GM23338 (cell line): ENCODE measurements around the gene KCNJ3. TPM values are rescaled to one million over a fixed set of nuclear protein-coding genes. Genes with fewer than 3 reads are reported as not detected.

Experiments used
- ATAC-seq: fragments of 200-7000 bp; cut with Tn5 transposase; 3 replicates; pipeline ENCODE4 v1.9.1; 2020
- DNase-seq: peaks from one replicate; pipeline ENCODE4 v3.0.0-alpha.2; 2015; ENCODE audit warnings: low spot score
- H2AFZ ChIP-seq: fragments of 200-600 bp; sonication (generic); 2 replicates; pipeline ENCODE4 v1.8.0; 2016; ENCODE audit warnings: antibody characterized with exemption, mild to moderate bottlenecking, moderate library complexity
- H3F3A ChIP-seq: fragments of 200-600 bp; sonication (generic); replicated peaks from 2 replicates; pipeline ENCODE4 v1.8.0; 2017; ENCODE audit warnings: antibody characterized with exemption, mixed run types, low read depth
- H3K27ac ChIP-seq: fragments of 200-600 bp; sonication (generic); 2 replicates; pipeline ENCODE4 v1.6.1; 2016; ENCODE audit warnings: low read depth
- H3K27me3 ChIP-seq: fragments of 200-600 bp; sonication (generic); 2 replicates; pipeline ENCODE4 v1.8.0; 2016; ENCODE audit warnings: mild to moderate bottlenecking, mixed run types, moderate library complexity; ENCODE audit not compliant: insufficient read depth
- H3K36me3 ChIP-seq: fragments of 200-600 bp; sonication (generic); 2 replicates; pipeline ENCODE4 v1.8.0; 2016; ENCODE audit warnings: mild to moderate bottlenecking; ENCODE audit not compliant: insufficient read depth
- H3K4me1 ChIP-seq: fragments of 200-600 bp; sonication (generic); 2 replicates; pipeline ENCODE4 v1.8.0; 2016; ENCODE audit warnings: mild to moderate bottlenecking, moderate library complexity; ENCODE audit not compliant: insufficient read depth
- H3K4me2 ChIP-seq: fragments of 200-600 bp; sonication (generic); 2 replicates; pipeline ENCODE4 v1.7.1; 2017; ENCODE audit warnings: mixed run types
- H3K4me3 ChIP-seq: fragments of 200-600 bp; sonication (generic); 2 replicates; pipeline ENCODE4 v1.6.1; 2016; ENCODE audit warnings: mixed run types
- H3K79me2 ChIP-seq: fragments of 200-600 bp; sonication (generic); replicated peaks from 2 replicates; pipeline ENCODE4 v1.8.0; 2017; ENCODE audit warnings: mild to moderate bottlenecking; ENCODE audit not compliant: insufficient read depth
- H3K9me2 ChIP-seq: fragments of 200-600 bp; sonication (generic); 2 replicates; pipeline ENCODE4 v1.8.0; 2017; ENCODE audit not compliant: insufficient read depth
- H4K20me1 ChIP-seq: fragments of 200-600 bp; sonication (generic); replicated peaks from 2 replicates; pipeline ENCODE4 v1.8.0; 2017; ENCODE audit warnings: mild to moderate bottlenecking; ENCODE audit not compliant: insufficient read depth
- H3K27ac Mint-ChIP-seq: 2 replicates; pipeline ENCODE4 v1.8.0; 2020; ENCODE audit warnings: inconsistent platforms, mild to moderate bottlenecking, moderate library complexity, mixed read lengths
- H3K27me3 Mint-ChIP-seq: 3 replicates; pipeline ENCODE4 v1.8.0; 2022; ENCODE audit warnings: low read depth, mild to moderate bottlenecking, moderate library complexity, mixed read lengths, inconsistent platforms; ENCODE audit not compliant: insufficient read depth, poor library complexity
- H3K36me3 Mint-ChIP-seq: 3 replicates; pipeline ENCODE4 v1.8.0; 2021; ENCODE audit warnings: low read depth, mild to moderate bottlenecking, inconsistent platforms, moderate library complexity, mixed read lengths
- H3K4me1 Mint-ChIP-seq: 3 replicates; pipeline ENCODE4 v1.8.0; 2020; ENCODE audit warnings: mild to moderate bottlenecking, inconsistent platforms, mixed read lengths
- H3K4me3 Mint-ChIP-seq: 3 replicates; pipeline ENCODE4 v1.8.0; 2021; ENCODE audit warnings: moderate library complexity, mild to moderate bottlenecking, inconsistent platforms, mixed read lengths
- H3K9me3 Mint-ChIP-seq: 3 replicates; pipeline ENCODE4 v1.8.0; 2020; ENCODE audit warnings: moderate library complexity, mild to moderate bottlenecking, inconsistent platforms, mixed read lengths
- CREB1 ChIP-seq: fragments of 250-450 bp; sonication (Bioruptor Pico); IDR thresholded peaks from 2 replicates; pipeline ENCODE4 v1.5.0; 2020; ENCODE audit warnings: low read depth, mild to moderate bottlenecking, moderate library complexity
- CTCF ChIP-seq, 2 experiments: fragments of 200-600 bp in 1 of 2; sonication (generic) in 1 of 2; conservative IDR thresholded peaks; 2 replicates each; pipeline versions ENCODE4 v1.5.1 to v1.6.1; 2016 to 2017; ENCODE audit warnings: antibody characterized with exemption in 2 of 2, low read depth in 2 of 2, mild to moderate bottlenecking in 2 of 2, moderate library complexity in 1 of 2
- ETS1 ChIP-seq: IDR thresholded peaks from 2 replicates; pipeline ENCODE4 v1.6.1; 2016; ENCODE audit warnings: antibody characterized with exemption
- EZH2 ChIP-seq: fragments of 200-600 bp; sonication (generic); IDR thresholded peaks from one replicate; pipeline ENCODE4 v1.8.0; 2017; ENCODE audit warnings: antibody characterized with exemption, mild to moderate bottlenecking, low read depth; ENCODE audit not compliant: unreplicated experiment
- EZH2phosphoT487 ChIP-seq: fragments of 200-600 bp; sonication (generic); IDR thresholded peaks from one replicate; pipeline ENCODE4 v1.8.1; 2018; ENCODE audit warnings: antibody characterized with exemption; ENCODE audit not compliant: unreplicated experiment
- JUNB ChIP-seq: IDR thresholded peaks from one replicate; pipeline ENCODE4 v1.6.1; 2016; ENCODE audit warnings: antibody characterized with exemption; ENCODE audit not compliant: unreplicated experiment
- NANOG ChIP-seq: IDR thresholded peaks from 2 replicates; pipeline ENCODE4 v1.6.1; 2016; ENCODE audit warnings: antibody characterized with exemption, borderline replicate concordance
- POLR2AphosphoS5 ChIP-seq: IDR thresholded peaks from 2 replicates; pipeline ENCODE4 v1.6.1; 2016; ENCODE audit warnings: antibody characterized with exemption, low read depth
- REST ChIP-seq: IDR thresholded peaks from one replicate; pipeline ENCODE4 v1.6.1; 2018; ENCODE audit warnings: antibody characterized with exemption; ENCODE audit not compliant: unreplicated experiment
- STAT1 ChIP-seq: IDR thresholded peaks from one replicate; pipeline ENCODE4 v1.6.1; 2016; ENCODE audit warnings: antibody characterized with exemption; ENCODE audit not compliant: unreplicated experiment
- ZNF114 ChIP-seq: fragments of 250-450 bp; sonication (Bioruptor Pico); IDR thresholded peaks from 2 replicates; pipeline ENCODE4 v1.5.0; 2020; ENCODE audit warnings: mild to moderate bottlenecking, moderate library complexity
- ZNF331 ChIP-seq: fragments of 250-450 bp; sonication (Bioruptor Pico); IDR thresholded peaks from 2 replicates; pipeline ENCODE4 v1.5.0; 2020; ENCODE audit warnings: low read depth, mild to moderate bottlenecking, moderate library complexity
- ZNF462 ChIP-seq: fragments of 250-450 bp; sonication (Bioruptor Pico); IDR thresholded peaks from 2 replicates; pipeline ENCODE4 v1.5.0; 2020; ENCODE audit warnings: mild to moderate bottlenecking, moderate library complexity
- polyA plus RNA-seq: library from polyadenylated mRNA; unstranded; fragments of >200 nt; fragmentation: Nextera tagmentation; extraction: Ambion mirVana; gene quantifications from 2 replicates; pipeline ENCODE4 v1.2.1, GENCODE V29; 2016
- total RNA-seq: library from RNA; depleted of rRNA; stranded (reverse); fragments of >200 nt; shearing (Covaris generic); gene quantifications from 2 replicates; pipeline ENCODE4 v1.2.3, GENCODE V29; 2014

The KCNJ3 gene
- total and polyA plus RNA-seq, 2 experiments from 2014 or later = 0.05 to 0.28 TPM

- H3K27me3 Mint-ChIP-seq = no peaks in the 10 kb centered on the region
- no peaks in the 10 kb centered on the region for H3K9me3 Mint-ChIP-seq
- no peak overlapping the region for H3K4me2 ChIP-seq
- H3K27ac ChIP-seq = no peak overlapping the region
- ATAC-seq (no peak), DNase-seq (no peak)
- no peaks in the 10 kb centered on the region for H3F3A ChIP-seq
- no peaks in the 10 kb centered on the region for H3K9me2 ChIP-seq
- no peak overlapping the region for H3K4me3 Mint-ChIP-seq
- no peak overlapping the region for H3K27ac Mint-ChIP-seq
- H3K79me2 ChIP-seq = no peaks in the 10 kb centered on the region
- no peak for TF ChIP-seq POLR2AphosphoS5
- no peak for TF ChIP-seq ZNF331 (CRISPR knock-in tag)
- TF ChIP-seq ZNF114 (CRISPR knock-in tag) = no peak
- no peak for TF ChIP-seq ETS1
- TF ChIP-seq CTCF (conservative IDR thresholded peaks at IDR 0.05; ENCODE audit: low read depth in 2 of 2) = no peak
- TF ChIP-seq STAT1 = no peak
- no peak for TF ChIP-seq EZH2phosphoT487
- no peak for TF ChIP-seq EZH2
- TF ChIP-seq JUNB = no peak
- no peak for TF ChIP-seq NANOG
- TF ChIP-seq ZNF462 (CRISPR knock-in tag) = no peak
- TF ChIP-seq CREB1 (CRISPR knock-in tag) = no peak
- TF ChIP-seq REST = no peak
- H3K27me3 ChIP-seq = no peaks in the 10 kb centered on the region
- 0 out of 2 replicates have a peak, but pooled peaks cover 1% of the 10 kb centered on the region for H3K4me1 ChIP-seq
- H3K4me1 Mint-ChIP-seq = peaks cover 6% of the 10 kb centered on the region
- no peak overlapping the region for H2AFZ ChIP-seq
- H3K36me3 Mint-ChIP-seq = no peaks in the 10 kb centered on the region
- no peaks in the 10 kb centered on the region for H3K36me3 ChIP-seq
- H3K4me3 ChIP-seq = no peak overlapping the region
- no peaks in the 10 kb centered on the region for H4K20me1 ChIP-seq
Observed at GRCh38 chr2:154707994-154708575, 9.6 kb downstream of the KCNJ3 start.
